Renal cortex interstitium (tissue), 11 donors: ENCODE measurements around the gene PCDHGA9. TPM values are rescaled to one million over a fixed set of nuclear protein-coding genes. Genes with fewer than 3 reads are reported as not detected.
"Not testable (repeated sequence)": the region's sequence is repeated elsewhere in the genome, so short reads cannot be mapped to it uniquely, and the experiment has no call there.

ENCODE experiments used
- DNase-seq, 11 donors: peaks; one replicate each; pipeline ENCODE4 v3.0.0-alpha.2; 2013; ENCODE audit warnings: low read depth in 9 of 11, low spot score in 4 of 11; ENCODE audit errors: extremely low read depth in 1 of 11
- polyA plus RNA-seq, 3 donors: library from polyadenylated mRNA; unstranded; fragments of 120-200 nt; gene quantifications; one replicate each; pipeline ENCODE4 v1.2.1, GENCODE V29; 2013; ENCODE audit not compliant: insufficient read length in 3 of 3

PCDHGA9 gene
- polyA plus RNA-seq, 3 donors, result 3.6 to 6.2 (median 5.4) TPM

GRCh38 chr5:141374627-141375026 lies 28.0 kb upstream of the PCDHGA9 start:
- DNase-seq, result no peak

- DNase-seq, result not testable (repeated sequence)
Measured at GRCh38 chr5:141375444-141376155, 27.0 kb upstream of the PCDHGA9 start.

GRCh38 chr5:141382469-141383294 lies 19.9 kb upstream of the PCDHGA9 start, which contains the start of gene PCDHGA7:
TSS of gene PCDHGA7 (plus strand) at chr5:141382742. CDS start at chr5:141382900, 158 bp downstream.
- no peak for DNase-seq

GRCh38 chr5:141383345-141383744 lies 19.2 kb upstream of the PCDHGA9 start:
- no peak for DNase-seq

- DNase-seq, result no peak
Measured at GRCh38 chr5:141384471-141385267, 17.9 kb upstream of the PCDHGA9 start.

- DNase-seq, result not testable (repeated sequence)
Measured at GRCh38 chr5:141387557-141388311, 14.8 kb upstream of the PCDHGA9 start, which contains the start of gene PCDHGB4. TSS of gene PCDHGB4 (plus strand) at chr5:141387698. CDS start at chr5:141387885, 187 bp downstream.

GRCh38 chr5:141388661-141389060 lies 13.9 kb upstream of the PCDHGA9 start:
- DNase-seq, result no peak

GRCh38 chr5:141389153-141390042 lies 13.2 kb upstream of the PCDHGA9 start:
- no peak for DNase-seq

GRCh38 chr5:141392429-141393198 lies 10.0 kb upstream of the PCDHGA9 start, which contains the start of gene PCDHGA8:
TSS of gene PCDHGA8 (plus strand) at chr5:141392633. CDS start at chr5:141392814, 181 bp downstream.
- DNase-seq, result no peak

- DNase-seq, result no peak
Measured at GRCh38 chr5:141393267-141393666, 9.3 kb upstream of the PCDHGA9 start.

- DNase-seq, result not testable (repeated sequence)
Measured at GRCh38 chr5:141394401-141395187, 8.0 kb upstream of the PCDHGA9 start.

GRCh38 chr5:141397756-141398551 lies 4.6 kb upstream of the PCDHGA9 start, which contains the start of gene PCDHGB5:
TSS of gene PCDHGB5 (plus strand) at chr5:141397947. CDS start at chr5:141398128, 181 bp downstream.
- not testable (repeated sequence) for DNase-seq

GRCh38 chr5:141398608-141399007 lies 4.0 kb upstream of the PCDHGA9 start:
- DNase-seq, result no peak

GRCh38 chr5:141399555-141400258 lies 2.9 kb upstream of the PCDHGA9 start:
- no peak for DNase-seq

GRCh38 chr5:141403387-141403786 lies 809 bp downstream of the PCDHGA9 start:
- DNase-seq, result no peak
